Activated naive CD8-positive, alpha-beta T cell treated with anti-CD3 and anti-CD28 coated beads, Interleukin-2, amount 50 U/mL, for 24 hours (primary cell): ENCODE data around the gene ACTN4.
A peak's percentile ranks its signal among the peaks of the same experiment; 100 is the strongest.

Experiments
- ATAC-seq: fragments of 150-1000 bp; cut with Tn5 transposase; one replicate; pipeline ENCODE4 v1.10.0; 2021
- DNase-seq: peaks from one replicate; pipeline ENCODE4 v3.0.0; 2021
- H3K27ac Mint-ChIP-seq: one replicate; pipeline ENCODE4 v1.8.0; 2021; ENCODE audit warnings: mild to moderate bottlenecking, mixed read lengths
- H3K27me3 Mint-ChIP-seq: one replicate; pipeline ENCODE4 v1.8.0; 2021; ENCODE audit warnings: mixed read lengths
- H3K36me3 Mint-ChIP-seq: one replicate; pipeline ENCODE4 v1.8.0; 2021; ENCODE audit warnings: low read depth, mixed read lengths
- H3K4me1 Mint-ChIP-seq: one replicate; pipeline ENCODE4 v1.8.0; 2021; ENCODE audit warnings: mixed read lengths
- H3K4me3 Mint-ChIP-seq: one replicate; pipeline ENCODE4 v1.8.0; 2021; ENCODE audit warnings: mild to moderate bottlenecking, moderate library complexity, mixed read lengths
- H3K9me3 Mint-ChIP-seq: one replicate; pipeline ENCODE4 v1.8.0; 2021; ENCODE audit warnings: mixed read lengths

Gene ACTN4

DNA sequence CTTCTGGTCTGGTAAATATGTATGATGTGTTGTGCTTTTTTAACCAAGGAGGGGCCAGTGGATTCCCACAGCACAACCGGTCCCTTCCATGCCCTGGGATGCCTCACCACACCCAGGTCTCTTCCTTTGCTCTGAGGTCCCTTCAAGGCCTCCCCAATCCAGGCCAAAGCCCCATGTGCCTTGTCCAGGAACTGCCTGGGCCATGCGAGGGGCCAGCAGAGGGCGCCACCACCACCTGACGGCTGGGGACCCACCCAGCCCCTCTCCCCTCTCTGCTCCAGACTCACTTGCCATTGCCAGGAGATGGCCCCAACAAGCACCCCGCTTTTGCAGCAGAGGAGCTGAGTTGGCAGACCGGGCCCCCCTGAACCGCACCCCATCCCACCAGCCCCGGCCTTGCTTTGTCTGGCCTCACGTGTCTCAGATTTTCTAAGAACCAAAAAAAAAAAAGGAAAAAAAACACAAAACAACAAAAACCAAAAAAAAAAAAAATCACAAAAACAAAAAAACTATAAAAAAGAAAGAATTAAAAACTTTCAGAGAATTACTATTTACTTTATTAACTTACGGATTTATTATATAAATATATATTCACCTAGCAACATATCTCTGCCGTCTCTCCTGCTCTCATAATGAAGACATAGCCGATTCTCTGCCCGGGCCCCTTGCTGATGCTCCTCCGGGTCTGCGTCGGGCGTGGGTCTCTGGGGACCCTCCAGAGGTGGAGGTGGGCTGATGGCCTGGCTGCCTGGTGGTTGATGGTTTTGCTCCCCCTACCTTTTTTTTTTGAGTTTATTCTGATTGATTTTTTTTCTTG is 82.4 kb downstream of the ACTN4 start:
- peaks cover 18% of the 10 kb centered on the region for H3K36me3 Mint-ChIP-seq
- H3K27me3 Mint-ChIP-seq: no peaks in the 10 kb centered on the region
- peak; percentile 65 for ATAC-seq
- peaks cover 25% of the 10 kb centered on the region for H3K4me1 Mint-ChIP-seq
- no peak overlapping the region for H3K27ac Mint-ChIP-seq
- DNase-seq: peak; percentile 88
- H3K9me3 Mint-ChIP-seq: no peaks in the 10 kb centered on the region
- H3K4me3 Mint-ChIP-seq: no peak overlapping the region

DNA sequence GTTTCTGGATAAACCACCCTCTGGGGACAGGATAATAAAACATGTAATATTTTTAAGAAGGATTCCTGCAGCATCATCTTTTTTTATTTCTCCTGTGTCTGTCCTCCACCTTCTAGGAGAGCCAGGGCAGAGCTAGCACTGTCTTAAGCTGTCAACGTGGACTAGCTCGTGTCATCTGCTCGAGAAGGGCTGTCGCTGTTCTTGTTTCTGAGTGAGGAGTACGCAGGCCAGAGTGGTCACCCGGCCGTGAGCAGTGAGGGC is 83.0 kb downstream of the ACTN4 start:
- DNase-seq (no peak), ATAC-seq (no peak)
- Mint-ChIP-seq H3K36me3 (peaks cover 18% of the 10 kb centered on the region), H3K4me3 (no peak overlapping the region), H3K9me3 (no peaks in the 10 kb centered on the region), H3K27ac (no peak overlapping the region), H3K27me3 (no peaks in the 10 kb centered on the region), H3K4me1 (peaks cover 29% of the 10 kb centered on the region)

DNA sequence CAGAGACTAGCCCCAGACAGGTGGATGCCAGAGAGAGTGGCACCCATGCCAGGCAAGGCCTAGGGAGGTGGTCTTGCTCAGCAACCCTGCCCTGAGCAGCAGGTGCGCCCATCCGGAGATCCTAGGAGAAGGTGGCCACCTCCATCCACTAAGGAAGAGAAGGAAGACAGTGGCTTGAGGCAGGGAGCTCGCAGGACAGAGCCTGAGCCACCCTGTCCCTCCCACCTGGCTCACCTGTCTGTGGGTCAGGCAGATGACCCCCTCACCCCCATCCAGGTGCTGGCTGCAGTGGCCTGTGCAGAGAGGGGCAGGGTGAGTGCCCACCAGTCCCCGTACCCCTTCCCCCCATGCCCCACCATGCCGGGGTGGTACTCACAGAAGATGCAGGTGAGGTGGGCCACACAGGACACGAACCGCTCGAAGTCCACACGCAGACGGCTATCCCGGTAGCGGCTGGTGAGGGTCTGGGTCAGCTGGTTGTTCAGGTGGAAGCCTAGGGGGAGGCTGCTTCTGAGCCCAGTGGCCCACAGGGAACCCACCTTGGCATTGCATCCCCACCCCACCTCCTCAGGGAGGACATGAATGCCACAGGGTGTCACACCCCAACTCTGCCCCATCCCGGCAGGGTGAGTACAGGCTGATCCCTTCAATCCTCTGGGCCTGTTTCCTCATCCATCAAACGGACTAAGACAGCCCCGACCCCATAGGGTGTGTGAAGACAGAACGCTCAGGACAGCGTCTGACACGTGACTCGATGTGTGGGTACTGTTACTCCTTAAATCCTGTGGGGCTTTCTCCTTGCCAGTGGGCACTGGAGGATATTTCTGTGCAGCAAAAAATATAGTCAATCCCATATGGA is 83.5 kb downstream of the ACTN4 start:
- Mint-ChIP-seq H3K27ac (peak overlapping the region; percentile 22), H3K4me3 (no peak overlapping the region), H3K9me3 (no peaks in the 10 kb centered on the region), H3K36me3 (peaks cover 15% of the 10 kb centered on the region), H3K27me3 (no peaks in the 10 kb centered on the region), H3K4me1 (peaks cover 28% of the 10 kb centered on the region)
- ATAC-seq (no peak), DNase-seq (no peak)

DNA sequence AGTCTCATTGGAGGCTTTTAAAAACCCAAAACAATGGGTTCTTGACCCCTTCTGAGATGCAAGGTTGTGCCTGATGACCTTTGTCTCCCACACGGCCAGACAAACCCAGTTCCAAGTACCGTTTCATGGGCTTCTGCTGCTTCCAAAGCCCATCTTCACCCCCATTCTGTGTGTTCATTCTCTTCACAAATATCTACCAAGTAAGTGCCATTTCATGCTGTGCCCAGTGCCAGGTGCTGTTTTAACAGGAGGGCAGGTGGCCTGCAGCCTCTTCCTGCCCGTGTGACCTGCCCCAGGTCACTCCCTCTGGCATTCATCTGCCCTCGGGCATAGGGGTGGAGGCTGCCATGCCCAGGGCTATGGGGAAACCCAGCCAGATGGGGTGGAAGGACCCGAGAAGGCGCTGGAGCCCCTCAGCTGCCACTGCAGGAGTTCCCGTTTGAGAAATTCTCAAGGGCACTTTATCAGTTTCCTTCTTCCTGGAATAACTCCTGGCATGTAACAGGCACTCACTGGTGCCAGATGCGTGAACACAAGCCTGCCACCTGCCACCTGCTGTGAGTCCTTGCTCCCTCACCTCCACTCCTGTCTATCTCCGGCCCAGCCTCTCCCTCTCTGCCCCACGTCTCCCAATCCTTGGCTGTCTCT is 84.3 kb downstream of the ACTN4 start:
- DNase-seq (no peak), ATAC-seq (no peak)
- Mint-ChIP-seq H3K27me3 (no peaks in the 10 kb centered on the region), H3K4me3 (no peak overlapping the region), H3K4me1 (peaks cover 23% of the 10 kb centered on the region), H3K27ac (peak overlapping the region; percentile 22), H3K9me3 (no peaks in the 10 kb centered on the region), H3K36me3 (peaks cover 6% of the 10 kb centered on the region)

DNA sequence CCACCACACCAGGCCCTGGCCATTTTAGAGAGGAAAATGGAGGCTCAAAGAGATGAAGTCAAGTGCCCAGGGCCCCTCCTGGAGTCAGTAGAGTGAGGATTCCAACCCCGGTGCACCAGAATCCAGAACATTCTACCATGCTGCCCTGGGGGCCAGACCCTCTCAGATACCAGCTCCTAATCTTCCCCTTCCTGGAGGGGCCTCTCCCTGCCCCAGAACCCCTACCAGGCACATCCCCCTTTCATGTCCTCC is 85.7 kb downstream of the ACTN4 start:
- DNase-seq (no peak), ATAC-seq (no peak)
- peaks cover 4% of the 10 kb centered on the region for H3K27me3 Mint-ChIP-seq
- peaks cover 28% of the 10 kb centered on the region for H3K4me1 Mint-ChIP-seq
- H3K36me3 Mint-ChIP-seq: peaks cover 6% of the 10 kb centered on the region
- no peak overlapping the region for H3K27ac Mint-ChIP-seq
- H3K4me3 Mint-ChIP-seq: no peak overlapping the region
- H3K9me3 Mint-ChIP-seq: no peaks in the 10 kb centered on the region

DNA sequence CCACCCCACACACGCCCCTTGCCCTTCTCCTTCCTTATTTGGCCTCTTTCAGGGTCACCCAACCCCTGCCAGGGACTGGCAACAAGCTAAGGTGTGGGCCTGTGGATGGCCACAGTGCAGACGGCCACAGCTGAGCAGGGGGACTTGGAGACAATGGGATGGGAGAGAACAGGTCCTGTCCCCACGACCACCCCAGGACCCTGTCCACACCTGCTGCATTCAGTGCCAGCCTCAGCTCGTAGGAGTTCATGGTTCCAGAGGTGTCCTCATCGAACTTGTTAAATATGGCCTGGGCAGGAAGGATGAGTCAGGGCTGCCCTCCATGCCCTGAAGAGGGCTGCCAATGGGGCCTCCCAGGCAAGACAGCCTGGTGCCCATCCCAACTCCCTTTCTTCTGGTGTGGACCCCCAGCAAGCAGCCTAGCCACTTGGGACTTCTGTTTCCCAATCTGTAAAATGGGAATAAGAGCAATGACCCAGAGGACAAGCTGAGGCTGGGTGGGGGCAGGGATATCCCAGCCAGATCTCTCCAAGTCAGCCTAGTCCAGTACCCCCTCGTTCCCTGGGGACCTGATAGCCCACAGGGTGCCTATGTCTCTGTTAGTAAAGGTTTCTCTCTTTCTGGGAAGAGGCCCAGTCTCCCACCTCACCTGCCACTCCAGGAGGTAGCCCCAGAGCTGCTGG is 86.2 kb downstream of the ACTN4 start:
- Mint-ChIP-seq H3K4me3 (no peak overlapping the region), H3K27me3 (peaks cover 4% of the 10 kb centered on the region), H3K4me1 (peaks cover 31% of the 10 kb centered on the region), H3K27ac (peak overlapping the region; percentile 18), H3K36me3 (peaks cover 4% of the 10 kb centered on the region), H3K9me3 (no peaks in the 10 kb centered on the region)
- DNase-seq (no peak), ATAC-seq (no peak)

DNA sequence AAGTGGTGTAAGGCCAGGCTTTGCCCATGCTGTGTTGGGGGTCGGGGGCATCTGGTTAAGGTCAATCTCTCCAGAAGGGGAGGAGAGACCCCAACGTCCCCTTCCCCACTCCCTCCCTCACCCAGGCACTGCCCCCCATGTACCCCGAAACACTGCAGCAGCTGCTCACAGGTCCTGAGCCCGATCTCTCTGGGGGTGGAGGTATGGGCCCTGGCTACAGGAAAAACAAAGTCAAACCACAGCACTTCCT is 86.7 kb downstream of the ACTN4 start:
- H3K36me3 Mint-ChIP-seq: peaks cover 4% of the 10 kb centered on the region
- peaks cover 35% of the 10 kb centered on the region for H3K4me1 Mint-ChIP-seq
- ATAC-seq (peak; percentile 42), DNase-seq (no peak)
- H3K27ac Mint-ChIP-seq: peak overlapping the region; percentile 27
- no peak overlapping the region for H3K4me3 Mint-ChIP-seq
- peaks cover 4% of the 10 kb centered on the region for H3K27me3 Mint-ChIP-seq
- H3K9me3 Mint-ChIP-seq: no peaks in the 10 kb centered on the region

DNA sequence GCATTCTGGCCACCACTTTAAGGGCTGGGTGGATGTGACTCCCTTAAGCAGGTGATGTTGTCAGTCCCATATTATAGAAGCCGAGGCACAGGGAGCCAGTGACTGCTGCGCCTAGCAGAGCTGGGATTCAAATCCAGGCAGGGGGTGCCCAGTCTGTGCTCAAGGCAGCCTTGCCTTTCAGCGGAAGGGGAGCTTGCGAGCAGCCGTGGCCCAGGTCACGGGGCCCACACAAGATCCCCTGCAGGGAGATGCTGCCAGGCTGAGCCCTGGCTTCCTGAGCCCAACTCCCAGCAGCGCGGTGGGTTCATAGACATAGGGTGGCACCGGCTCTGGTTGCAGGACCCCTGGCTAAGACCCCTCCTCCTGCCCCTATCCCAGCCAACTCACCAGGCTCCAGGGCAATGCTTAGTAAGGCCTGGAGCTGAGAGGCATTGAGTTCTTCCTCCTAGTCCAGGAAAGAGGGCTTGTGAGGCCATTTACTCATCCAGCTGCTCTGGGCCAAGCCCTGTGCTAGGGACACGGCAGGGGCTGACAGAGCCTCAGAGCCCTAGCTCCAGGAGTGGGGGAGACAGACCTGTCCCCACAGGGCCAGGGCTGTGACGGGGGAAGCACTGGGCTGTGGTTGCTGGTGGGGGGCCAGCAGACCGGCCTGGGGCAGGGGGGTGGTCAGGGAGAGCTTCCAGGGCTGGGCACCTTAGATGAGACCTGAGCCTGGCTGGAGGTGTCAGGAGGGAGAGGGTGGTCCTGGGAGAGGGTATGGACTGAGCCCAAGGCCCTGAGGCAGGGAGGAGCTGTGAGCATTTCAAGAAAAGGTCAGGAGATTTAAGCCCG is 87.2 kb downstream of the ACTN4 start:
- H3K27me3 Mint-ChIP-seq: peaks cover 4% of the 10 kb centered on the region
- no peaks in the 10 kb centered on the region for H3K9me3 Mint-ChIP-seq
- peak; percentile 41 for DNase-seq

DNA sequence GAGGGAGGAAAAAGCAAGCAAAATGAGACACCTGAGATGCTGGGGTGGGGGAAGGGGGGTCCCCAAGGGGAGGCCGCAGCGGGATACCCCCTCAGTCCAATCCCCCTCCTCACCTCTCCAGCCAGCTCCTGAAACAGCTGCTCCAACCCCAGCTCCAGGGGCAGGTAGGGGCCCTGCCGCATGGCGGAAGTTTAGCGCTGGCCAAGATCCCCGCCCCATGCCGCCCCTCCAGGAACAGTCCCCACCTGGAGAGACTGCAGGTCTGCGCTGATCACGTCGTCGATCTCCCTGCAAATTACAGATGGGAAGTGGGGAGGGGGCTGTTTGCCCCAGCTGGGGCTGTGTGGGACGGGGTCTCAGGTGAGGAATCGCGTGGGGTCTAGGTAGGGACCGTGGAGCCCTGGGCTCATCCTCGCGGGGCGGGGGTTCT is 87.8 kb downstream of the ACTN4 start:
- H3K4me1 Mint-ChIP-seq: peaks cover 41% of the 10 kb centered on the region

More for the DNA sequence above, 87.2 kb downstream of the ACTN4 start:
- H3K4me3 Mint-ChIP-seq: peak overlapping the region; percentile 61
- ATAC-seq: no peak
- peaks cover 38% of the 10 kb centered on the region for H3K4me1 Mint-ChIP-seq
- H3K36me3 Mint-ChIP-seq: peaks cover 2% of the 10 kb centered on the region
- H3K27ac Mint-ChIP-seq: peak overlapping the region; percentile 39

DNA sequence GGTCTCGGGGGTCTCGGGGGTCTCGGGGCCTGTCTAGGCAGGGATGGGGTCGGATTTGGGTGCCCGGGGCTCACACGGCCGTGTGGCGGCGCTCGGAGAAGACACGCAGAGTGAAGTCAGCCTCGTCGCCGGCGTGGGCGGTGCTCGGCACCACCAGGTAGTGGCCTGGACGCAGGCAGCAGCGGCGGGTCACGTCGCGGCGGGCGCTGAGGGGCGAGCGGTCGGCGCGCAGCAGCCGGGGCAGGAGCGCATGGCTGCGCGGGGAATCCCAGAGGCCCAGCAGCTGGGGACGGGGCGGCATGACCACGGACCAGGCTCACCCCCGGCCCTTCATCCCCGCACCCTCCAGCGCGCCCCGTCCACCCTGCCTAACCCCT is 88.6 kb downstream of the ACTN4 start:
- H3K4me1 Mint-ChIP-seq: peaks cover 41% of the 10 kb centered on the region
- no peaks in the 10 kb centered on the region for H3K36me3 Mint-ChIP-seq
- peaks cover 4% of the 10 kb centered on the region for H3K27me3 Mint-ChIP-seq
- no peak overlapping the region for H3K4me3 Mint-ChIP-seq
- peak; percentile 64 for DNase-seq
- no peaks in the 10 kb centered on the region for H3K9me3 Mint-ChIP-seq
- no peak for ATAC-seq
- H3K27ac Mint-ChIP-seq: no peak overlapping the region

More for the DNA sequence above, 87.8 kb downstream of the ACTN4 start:
- Mint-ChIP-seq H3K4me3 (peak overlapping the region; percentile 61), H3K36me3 (no peaks in the 10 kb centered on the region), H3K27me3 (peaks cover 4% of the 10 kb centered on the region), H3K27ac (peak overlapping the region; percentile 39), H3K9me3 (no peaks in the 10 kb centered on the region)
- peak; percentile 26 for DNase-seq
- ATAC-seq: no peak

DNA sequence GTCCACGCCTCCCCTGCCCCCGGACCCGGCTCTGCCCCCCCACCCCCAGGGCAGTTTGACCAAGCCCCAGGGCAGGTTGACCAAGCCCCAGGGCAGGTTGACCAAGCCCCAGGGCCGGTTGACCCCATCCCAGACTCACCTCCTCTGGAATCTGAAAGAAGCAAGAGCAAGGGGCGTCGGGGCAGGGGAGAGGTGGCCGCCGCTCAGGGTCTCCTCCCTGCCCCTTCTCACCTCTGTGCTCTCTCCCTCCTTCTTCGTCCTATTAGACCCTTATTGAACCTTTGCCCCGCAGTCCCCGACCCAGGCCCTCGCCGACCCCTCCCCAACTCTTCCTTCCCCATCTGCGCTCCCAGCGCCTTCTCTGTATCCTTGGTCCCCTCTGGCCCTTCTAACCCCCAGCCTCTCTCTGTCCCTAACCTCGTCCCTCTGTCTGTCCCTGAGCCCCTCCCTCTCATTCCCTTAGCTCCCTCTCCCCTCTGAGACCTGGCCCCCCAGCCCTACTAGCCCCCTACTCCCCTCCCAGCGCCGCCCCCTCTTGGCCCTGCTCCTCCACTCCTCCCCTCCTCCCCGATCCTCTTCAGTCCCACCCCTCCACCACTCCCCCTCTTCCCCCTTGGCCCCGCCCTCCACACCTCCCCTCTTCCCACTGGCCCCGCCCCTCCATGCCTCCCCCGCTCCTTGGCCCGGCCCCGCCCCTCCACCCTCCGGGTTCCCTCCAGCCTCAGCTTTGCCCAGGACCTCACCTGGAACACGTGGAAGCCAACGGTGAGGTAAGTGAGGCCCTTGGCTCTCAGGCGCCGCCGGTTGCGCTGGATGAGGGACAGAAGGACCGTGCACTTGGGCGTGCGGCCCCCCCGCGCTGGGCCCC is 89.2 kb downstream of the ACTN4 start:
- H3K27me3 Mint-ChIP-seq: peaks cover 4% of the 10 kb centered on the region
- H3K9me3 Mint-ChIP-seq: no peaks in the 10 kb centered on the region
- no peak for ATAC-seq
- peak overlapping the region; percentile 36 for H3K4me3 Mint-ChIP-seq
- H3K27ac Mint-ChIP-seq: no peak overlapping the region
- H3K36me3 Mint-ChIP-seq: no peaks in the 10 kb centered on the region
- H3K4me1 Mint-ChIP-seq: peaks cover 41% of the 10 kb centered on the region
- peak; percentile 78 for DNase-seq

DNA sequence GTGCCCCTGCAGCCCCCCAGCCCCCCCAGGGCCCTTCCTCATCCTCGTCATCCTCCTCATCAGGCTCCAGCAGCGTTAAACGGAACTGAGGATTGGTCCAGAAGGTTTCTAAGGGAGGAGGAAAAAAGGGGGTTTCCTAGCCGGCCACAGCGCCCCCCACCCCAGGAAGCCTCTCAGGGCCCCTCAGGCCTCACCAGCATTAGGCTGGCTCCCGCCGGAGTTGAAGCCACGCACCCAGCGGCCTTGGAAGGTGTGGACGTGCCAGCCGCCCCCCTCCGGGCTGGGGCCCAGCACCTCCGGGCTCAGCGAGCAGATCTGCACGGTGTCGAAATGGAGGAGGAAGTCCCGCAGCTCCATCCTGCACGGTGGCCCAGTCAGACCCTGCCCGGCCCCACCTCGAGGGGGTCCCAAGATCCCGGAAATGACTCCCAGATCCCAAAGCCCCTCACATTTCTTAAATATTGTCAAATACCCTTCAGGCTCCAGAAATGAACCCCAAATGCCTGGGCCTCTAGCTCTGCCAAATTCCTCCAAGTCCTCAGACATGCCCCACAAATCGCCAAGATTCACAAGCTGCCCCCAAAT is 89.9 kb downstream of the ACTN4 start:
- H3K9me3 Mint-ChIP-seq: no peaks in the 10 kb centered on the region
- H3K27ac Mint-ChIP-seq: peak overlapping the region; percentile 36
- ATAC-seq (no peak), DNase-seq (no peak)
- H3K4me3 Mint-ChIP-seq: peak overlapping the region; percentile 67
- peaks cover 4% of the 10 kb centered on the region for H3K27me3 Mint-ChIP-seq
- H3K4me1 Mint-ChIP-seq: peaks cover 41% of the 10 kb centered on the region
- no peaks in the 10 kb centered on the region for H3K36me3 Mint-ChIP-seq
